Measurements from ENCODE around the gene TMEM203.
"Not testable (repeated sequence)": the region's sequence is repeated elsewhere in the genome, so short reads cannot be mapped to it uniquely, and the experiment has no call there.

Gene TMEM203

GRCh38 chr9:137240318-137240840 lies 34.9 kb upstream of the TMEM203 start:
- Histone ChIP-seq H3K4me3 (ENCODE audit: low read length) (peak overlapping the region; percentile 83), H3K36me3 (ENCODE audit: insufficient read depth, low read length) (peaks cover 22% of the 10 kb centered on the region), H3K9ac (ENCODE audit: low read depth, low read length) (peak overlapping the region; percentile 89), H3K27me3 (ENCODE audit: insufficient read depth, low read length) (no peaks in the 10 kb centered on the region), H3K4me1 (ENCODE audit: insufficient read depth, low read length) (peaks cover 20% of the 10 kb centered on the region), H3K27ac (ENCODE audit: low read depth, low read length) (peak overlapping the region; percentile 95), H3K9me3 (ENCODE audit: insufficient read depth, low read depth, low read length) (no peaks in the 10 kb centered on the region)
- under 1% methylated on average over 58 of the region's 58 CpGs for WGBS

- not testable (repeated sequence) for H3K27me3 ChIP-seq (ENCODE audit: insufficient read depth, low read length); H3K9me3 ChIP-seq (ENCODE audit: insufficient read depth, low read depth, low read length)
- H3K9ac ChIP-seq (ENCODE audit: low read depth, low read length): peak overlapping the region; percentile 89
- WGBS: 69% methylated on average over 23 of the region's 27 CpGs
- peak overlapping the region; percentile 83 for H3K4me3 ChIP-seq (ENCODE audit: low read length)
- peaks cover 20% of the 10 kb centered on the region for H3K4me1 ChIP-seq (ENCODE audit: insufficient read depth, low read length)
- H3K36me3 ChIP-seq (ENCODE audit: insufficient read depth, low read length): peaks cover 22% of the 10 kb centered on the region
- H3K27ac ChIP-seq (ENCODE audit: low read depth, low read length): peak overlapping the region; percentile 95
These were observed 34.2 kb upstream of the TMEM203 start for GRCh38 chr9:137239541-137240200.

GRCh38 chr9:137237759-137238726 lies 32.6 kb upstream of the TMEM203 start:
- Histone ChIP-seq H3K27me3 (ENCODE audit: insufficient read depth, low read length) (no peaks in the 10 kb centered on the region), H3K4me3 (ENCODE audit: low read length) (no peak overlapping the region), H3K4me1 (ENCODE audit: insufficient read depth, low read length) (peaks cover 10% of the 10 kb centered on the region), H3K9me3 (ENCODE audit: insufficient read depth, low read depth, low read length) (no peaks in the 10 kb centered on the region), H3K27ac (ENCODE audit: low read depth, low read length) (no peak overlapping the region), H3K36me3 (ENCODE audit: insufficient read depth, low read length) (peaks cover 12% of the 10 kb centered on the region), H3K9ac (ENCODE audit: low read depth, low read length) (no peak overlapping the region)
- 76% methylated on average over 13 of the region's 13 CpGs for WGBS

- Histone ChIP-seq H3K4me1 (ENCODE audit: insufficient read depth, low read length) (peaks cover 6% of the 10 kb centered on the region), H3K9me3 (ENCODE audit: insufficient read depth, low read depth, low read length) (no peaks in the 10 kb centered on the region), H3K4me3 (ENCODE audit: low read length) (no peak overlapping the region), H3K27ac (ENCODE audit: low read depth, low read length) (no peak overlapping the region), H3K27me3 (ENCODE audit: insufficient read depth, low read length) (no peaks in the 10 kb centered on the region), H3K9ac (ENCODE audit: low read depth, low read length) (no peak overlapping the region), H3K36me3 (ENCODE audit: insufficient read depth, low read length) (peaks cover 2% of the 10 kb centered on the region)
- 63% methylated on average over 11 of the region's 11 CpGs for WGBS
These were observed 31.5 kb upstream of the TMEM203 start for GRCh38 chr9:137236936-137237421.

- Histone ChIP-seq H3K4me1 (ENCODE audit: insufficient read depth, low read length) (peaks cover 6% of the 10 kb centered on the region), H3K36me3 (ENCODE audit: insufficient read depth, low read length) (no peaks in the 10 kb centered on the region), H3K9me3 (ENCODE audit: insufficient read depth, low read depth, low read length) (no peaks in the 10 kb centered on the region), H3K27ac (ENCODE audit: low read depth, low read length) (no peak overlapping the region), H3K9ac (ENCODE audit: low read depth, low read length) (no peak overlapping the region), H3K27me3 (ENCODE audit: insufficient read depth, low read length) (no peaks in the 10 kb centered on the region), H3K4me3 (ENCODE audit: low read length) (no peak overlapping the region)
- 32% methylated on average over 31 of the region's 31 CpGs for WGBS
These were observed 30.9 kb upstream of the TMEM203 start for GRCh38 chr9:137236238-137236935.

GRCh38 chr9:137235424-137236237 lies 30.2 kb upstream of the TMEM203 start:
- Histone ChIP-seq H3K4me1 (ENCODE audit: insufficient read depth, low read length) (peaks cover 6% of the 10 kb centered on the region), H3K9ac (ENCODE audit: low read depth, low read length) (no peak overlapping the region), H3K27ac (ENCODE audit: low read depth, low read length) (no peak overlapping the region), H3K4me3 (ENCODE audit: low read length) (no peak overlapping the region), H3K9me3 (ENCODE audit: insufficient read depth, low read depth, low read length) (no peaks in the 10 kb centered on the region), H3K36me3 (ENCODE audit: insufficient read depth, low read length) (no peaks in the 10 kb centered on the region), H3K27me3 (ENCODE audit: insufficient read depth, low read length) (no peaks in the 10 kb centered on the region)
- WGBS: 84% methylated on average over 35 of the region's 35 CpGs

GRCh38 chr9:137234758-137235423 lies 29.4 kb upstream of the TMEM203 start:
- Histone ChIP-seq H3K36me3 (ENCODE audit: insufficient read depth, low read length) (no peaks in the 10 kb centered on the region), H3K4me1 (ENCODE audit: insufficient read depth, low read length) (peaks cover 6% of the 10 kb centered on the region), H3K9me3 (ENCODE audit: insufficient read depth, low read depth, low read length) (no peaks in the 10 kb centered on the region), H3K4me3 (ENCODE audit: low read length) (no peak overlapping the region), H3K9ac (ENCODE audit: low read depth, low read length) (no peak overlapping the region), H3K27ac (ENCODE audit: low read depth, low read length) (no peak overlapping the region), H3K27me3 (ENCODE audit: insufficient read depth, low read length) (no peaks in the 10 kb centered on the region)
- 89% methylated on average over 17 of the region's 18 CpGs for WGBS

- H3K4me3 ChIP-seq (ENCODE audit: low read length): no peak overlapping the region
- H3K9ac ChIP-seq (ENCODE audit: low read depth, low read length): no peak overlapping the region
- 90% methylated on average over 39 of the region's 40 CpGs for WGBS
- no peaks in the 10 kb centered on the region for H3K27me3 ChIP-seq (ENCODE audit: insufficient read depth, low read length)
- no peak overlapping the region for H3K27ac ChIP-seq (ENCODE audit: low read depth, low read length)
- H3K4me1 ChIP-seq (ENCODE audit: insufficient read depth, low read length): peaks cover 6% of the 10 kb centered on the region
- H3K36me3 ChIP-seq (ENCODE audit: insufficient read depth, low read length): no peaks in the 10 kb centered on the region
- no peaks in the 10 kb centered on the region for H3K9me3 ChIP-seq (ENCODE audit: insufficient read depth, low read depth, low read length)
These were observed 28.7 kb upstream of the TMEM203 start for GRCh38 chr9:137234055-137234697.

GRCh38 chr9:137233143-137233980 lies 27.9 kb upstream of the TMEM203 start:
- WGBS: 89% methylated on average over 40 of the region's 40 CpGs
- no peak overlapping the region for H3K4me3 ChIP-seq (ENCODE audit: low read length)
- H3K27me3 ChIP-seq (ENCODE audit: insufficient read depth, low read length): no peaks in the 10 kb centered on the region
- peaks cover 6% of the 10 kb centered on the region for H3K4me1 ChIP-seq (ENCODE audit: insufficient read depth, low read length)
- H3K9ac ChIP-seq (ENCODE audit: low read depth, low read length): no peak overlapping the region; the same call in 1 of the 2 replicates
- no peak overlapping the region for H3K27ac ChIP-seq (ENCODE audit: low read depth, low read length)
- no peaks in the 10 kb centered on the region for H3K36me3 ChIP-seq (ENCODE audit: insufficient read depth, low read length)
- no peaks in the 10 kb centered on the region for H3K9me3 ChIP-seq (ENCODE audit: insufficient read depth, low read depth, low read length)

All from HUES64 (cell line).